K562 (cell line): ENCODE data around the gene TNKS2. TPM values are rescaled to one million over a fixed set of nuclear protein-coding genes. Genes with fewer than 3 reads are reported as not detected.
A peak's percentile ranks its signal among the peaks of the same experiment; 100 is the strongest.

Source experiments
- ATAC-seq: fragments of 200-7000 bp; cut with Tn5 transposase; 3 replicates; pipeline ENCODE4 v1.9.1; 2020; ENCODE audit warnings: moderate library complexity
- BruUV-seq: library from RNA; stranded (reverse); fragments of 400-500 nt; replicated peaks from 2 replicates; lab custom pipeline; 2021; lab: Mats Ljungman, UMichigan
- CTCF ChIA-PET: fragments of 300-600 bp; formaldehyde crosslinking; extraction: SDS; loops from one replicate; lab custom pipeline; 2021; ENCODE audit warnings: low intra/inter-chr PET ratio; lab: Yijun Ruan, JAX
- POLR2A ChIA-PET: fragments of 300-600, 350-650 bp; sonication (Branson Sonifier 250); formaldehyde crosslinking; extraction: SDS; loops from one replicate; lab custom pipeline; 2021; ENCODE audit warnings: antibody characterized with exemption, inconsistent platforms; lab: Yijun Ruan, JAX
- DNase-seq, 4 experiments: peaks; one replicate each; pipeline versions ENCODE4 v3.0.0 to v3.0.0-alpha.2; 2011 to 2018; ENCODE audit warnings: low spot score in 3 of 4, mixed read lengths in 3 of 4; ENCODE audit errors: extremely low read depth in 1 of 4
- FAIRE-seq: peaks from 2 replicates; lab custom pipeline; 2011; peaks lifted over from hg19 to GRCh38; lab: Jason Lieb, UNC
- H2AFZ ChIP-seq: 2 replicates; pipeline ENCODE4 v1.6.0; 2011; ENCODE audit warnings: low read depth, low read length, control low read depth, inconsistent platforms
- H3K27ac ChIP-seq: fragments of 200-600 bp; 3 replicates; pipeline ENCODE4 v1.8.0; 2011; ENCODE audit warnings: low read depth, mild to moderate bottlenecking, control low read depth, inconsistent platforms, low read length, moderate library complexity, mixed read lengths; ENCODE audit errors: extremely low read depth
- H3K27me3 ChIP-seq, 2 experiments: fragments of 300-600 bp in 1 of 2; 2 replicates in 1 of 2; 3 replicates in 1 of 2; pipeline versions ENCODE4 v1.6.0 to v1.8.0; 2011; ENCODE audit warnings: inconsistent platforms in 2 of 2, low read length in 2 of 2, mild to moderate bottlenecking in 1 of 2, mixed read lengths in 1 of 2, moderate library complexity in 1 of 2; ENCODE audit not compliant: control insufficient read depth in 2 of 2, insufficient read depth in 2 of 2
- H3K36me3 ChIP-seq: fragments of 300-600 bp; 3 replicates; pipeline ENCODE4 v1.8.0; 2011; ENCODE audit warnings: mild to moderate bottlenecking, low read length, inconsistent platforms; ENCODE audit not compliant: control insufficient read depth, insufficient read depth
- H3K4me1 ChIP-seq, 2 experiments: fragments of 200-600 bp in 1 of 2; replicated peaks in 1 of 2; 2 replicates in 1 of 2; 3 replicates in 1 of 2; pipeline versions ENCODE4 v1.5.1 to v1.8.0; 2011; ENCODE audit warnings: inconsistent platforms in 2 of 2, low read length in 2 of 2, mild to moderate bottlenecking in 1 of 2, mixed read lengths in 1 of 2, moderate library complexity in 1 of 2; ENCODE audit not compliant: control insufficient read depth in 2 of 2, insufficient read depth in 2 of 2
- H3K4me2 ChIP-seq: 2 replicates; pipeline ENCODE4 v1.6.1; 2011; ENCODE audit warnings: low read length, control low read depth, inconsistent platforms, mixed read lengths; ENCODE audit not compliant: insufficient read depth
- H3K4me3 ChIP-seq: fragments of 200-600 bp; sonication (generic), shearing (Covaris generic); 2 replicates; pipeline ENCODE4 v1.5.1; 2016; ENCODE audit warnings: control low read depth, inconsistent platforms
- H3K79me2 ChIP-seq: fragments of 200-600 bp; 3 replicates; pipeline ENCODE4 v1.8.0; 2011; ENCODE audit warnings: low read length, inconsistent platforms; ENCODE audit not compliant: control insufficient read depth, insufficient read depth
- H3K9ac ChIP-seq, 2 experiments: 2 replicates each; pipeline versions ENCODE4 v1.6.0 to v1.6.1; 2011; ENCODE audit warnings: low read depth in 2 of 2, low read length in 2 of 2, control low read depth in 1 of 2, inconsistent platforms in 1 of 2, mild to moderate bottlenecking in 1 of 2, mixed read lengths in 1 of 2; ENCODE audit not compliant: insufficient read depth in 1 of 2
- H3K9me1 ChIP-seq: one replicate; pipeline ENCODE4 v1.6.0; 2011; ENCODE audit warnings: inconsistent platforms, mild to moderate bottlenecking, low read length, moderate library complexity; ENCODE audit not compliant: control insufficient read depth, insufficient read depth
- H3K9me3 ChIP-seq: replicated peaks from 2 replicates; pipeline ENCODE4 v1.5.1; 2011; ENCODE audit warnings: low read depth, low read length, inconsistent platforms; ENCODE audit not compliant: control insufficient read depth, insufficient read depth
- H4K20me1 ChIP-seq: replicated peaks from 2 replicates; pipeline ENCODE4 v1.6.1; 2011; ENCODE audit warnings: low read length, inconsistent platforms, mixed read lengths; ENCODE audit not compliant: control insufficient read depth, insufficient read depth
- KDM1A ChIP-seq, 2 experiments: fragments of 450-650 bp; IDR thresholded peaks; 2 replicates each; pipeline ENCODE4 v1.6.1; 2016; ENCODE audit warnings: mild to moderate bottlenecking in 2 of 2
- MEIS2 ChIP-seq: fragments of 450-650 bp; IDR thresholded peaks from 2 replicates; pipeline ENCODE4 v1.6.1; 2014; ENCODE audit warnings: mild to moderate bottlenecking; ENCODE audit not compliant: partially characterized antibody
- PBX2 ChIP-seq, 2 experiments: IDR thresholded peaks in 1 of 2; conservative IDR thresholded peaks in 1 of 2; 2 replicates each; pipeline ENCODE4 v1.6.1; 2016; ENCODE audit warnings: low read depth in 2 of 2, mild to moderate bottlenecking in 1 of 2, missing compliant biosample characterization in 1 of 2, missing genetic modification characterization in 1 of 2, moderate library complexity in 1 of 2
- PKNOX1 ChIP-seq: fragments of 450-650 bp; IDR thresholded peaks from 2 replicates; pipeline ENCODE4 v1.6.1; 2016
- RBM25 ChIP-seq: fragments of 200-400 bp; formaldehyde crosslinking; IDR thresholded peaks from 2 replicates; pipeline ENCODE4 v1.6.1; 2018; ENCODE audit warnings: low read length, low read depth, moderate library complexity; ENCODE audit not compliant: severe bottlenecking
- SMARCC2 ChIP-seq: fragments of 450-650 bp; IDR thresholded peaks from 2 replicates; pipeline ENCODE4 v1.6.1; 2017; ENCODE audit warnings: antibody characterized with exemption, moderate library complexity, mild to moderate bottlenecking, low read depth
- ZNF740 ChIP-seq, 3 experiments: fragments of 200-800 bp in 1 of 3; sonication (Bioruptor generic) in 1 of 3; sonication (generic) in 1 of 3; formaldehyde crosslinking in 1 of 3; IDR thresholded peaks; 2 replicates each; pipeline versions ENCODE4 v1.6.1 to v1.8.0; 2016 to 2022; ENCODE audit warnings: mild to moderate bottlenecking in 2 of 3, missing compliant biosample characterization in 2 of 3, missing genetic modification characterization in 2 of 3, missing genetic modification reagents in 1 of 3
- WGBS: fragments of 100-300 bp; shearing (Covaris generic); methylation state at CpG from one replicate; pipeline ENCODE4 v1.1.6; 2016; ENCODE audit warnings: low coverage, mixed read lengths; ENCODE audit not compliant: insufficient coverage; ENCODE audit errors: missing lambda C conversion rate; 5-methylcytosine and 5-hydroxymethylcytosine counted together
- in situ Hi-C: fragments of 300-500 bp; cut with MboI; formaldehyde crosslinking; loops from 4 replicates; pipeline ENCODE4 v1.15.0; 2018; ENCODE audit warnings: inconsistent platforms, mixed read lengths
- intact Hi-C: fragments of 100-400 bp; cut with micrococcal nuclease; formaldehyde crosslinking; loops from 2 replicates; pipeline ENCODE4 v1.14.2; 2022
- polyA plus RNA-seq, 8 experiments: library from polyadenylated mRNA; depleted of rRNA in 4 of 8; stranded (reverse) in 5 of 8; unstranded in 3 of 8; fragments of >200 nt; fragmentation: Nextera tagmentation in 2 of 8; fragmentation: Illumina TruSeq in 1 of 8; extraction: Ambion mirVana in 2 of 8; extraction: Trizol in 1 of 8; gene quantifications; 2 replicates each; pipeline versions ENCODE4 v1.2.1 to v1.2.3, GENCODE V29; 2011 to 2014; ENCODE audit warnings: inconsistent platforms in 1 of 8, missing spikeins in 1 of 8
- total RNA-seq, 7 experiments: library from RNA; depleted of rRNA in 6 of 7; stranded (reverse); fragments of >200 nt in 6 of 7; fragmentation: Illumina TruSeq in 2 of 7; extraction: Trizol in 2 of 7; gene quantifications; 2 replicates each; pipeline versions ENCODE4 v1.2.1 to v1.2.3, GENCODE V29; 2011 to 2021; ENCODE audit warnings: low replicate concordance in 1 of 7

TNKS2 gene
- total and polyA plus RNA-seq, 9 of the 15 experiments (the other 6 are each of a cell fraction or from before 2014, with no cell fraction given): 3.5 to 19.8 (median 8.6) TPM

GRCh38 chr10:91797048-91797690, 1.1 kb upstream of the TNKS2 start:
- Histone ChIP-seq H3K9me1 (no peaks in the 10 kb centered on the region), H3K9me3 (no peaks in the 10 kb centered on the region), H3K4me2 (peak overlapping the region; percentile 81)
- intact Hi-C loops: no loop called here
- TF ChIP-seq SMARCC2 (no peak), RBM25 (no peak), ZNF740 (CRISPR knock-in tag; IDR thresholded peaks at IDR 0.05) (peak; percentile 37; the same call in 1 of the 2 replicates), ZNF740 (tag; IDR thresholded peaks at IDR 0.05) (0 out of 4 replicates have a peak, but pooled peaks of 1 of the 2 experiments have one; percentile 27), PKNOX1 (peak; percentile 67), PBX2 (CRISPR knock-in tag; IDR thresholded peaks at IDR 0.05; ENCODE audit: low read depth) (no peak), PBX2 (tag; conservative IDR thresholded peaks at IDR 0.05; ENCODE audit: low read depth) (peak; percentile 70), MEIS2 (peak; percentile 80), KDM1A (IDR thresholded peaks at IDR 0.05) (peak; percentile 63 to 77; a peak in 3 of 4 replicates)
- TF ChIP-seq, all 486 proteins: peak for 5
- peaks cover 18% of the 10 kb centered on the region; the same call in 2 of the 3 replicates for H3K36me3 ChIP-seq
- WGBS: 26% methylated on average over 3 of the region's 3 CpGs
- peak overlapping the region; percentile 79; the same call in 2 of the 3 replicates for H3K27ac ChIP-seq
- H3K4me3 ChIP-seq: peak overlapping the region; percentile 68; the same call in 1 of the 2 replicates
- peak overlapping the region in 1 of 2 experiments; percentile 81; a peak in 2 of 4 replicates for H3K9ac ChIP-seq
- no TSS peak for BruUV-seq
- peaks cover 8 to 14% of the 10 kb centered on the region in 2 experiments; a peak in 3 of 5 replicates for H3K4me1 ChIP-seq
- in situ Hi-C loops: no loop called here
- no peak for DNase-seq
- FAIRE-seq: no peak
- POLR2A ChIA-PET: no interaction called here
- no peaks in the 10 kb centered on the region for H3K27me3 ChIP-seq
- no peak for ATAC-seq
- H3K79me2 ChIP-seq: peaks cover 48% of the 10 kb centered on the region
- CTCF ChIA-PET: no interaction called here
- peak overlapping the region; percentile 92 for H2AFZ ChIP-seq
- 0 out of 2 replicates have a peak, but pooled peaks cover 3% of the 10 kb centered on the region for H4K20me1 ChIP-seq
